RKO (cell line): ENCODE measurements around the gene EPB41L3.
A peak's percentile ranks its signal among the peaks of the same experiment; 100 is the strongest.
"Not testable (repeated sequence)": the region's sequence is repeated elsewhere in the genome, so short reads cannot be mapped to it uniquely, and the experiment has no call there.

Experiments
- DNase-seq: peaks from one replicate; pipeline ENCODE4 v3.0.0-alpha.2; 2016; ENCODE audit warnings: low spot score

EPB41L3 gene

GRCh38 chr18:5496305-5496704 lies 47.5 kb downstream of the EPB41L3 start:
- DNase-seq = no peak

GRCh38 chr18:5490753-5491480 lies 52.9 kb downstream of the EPB41L3 start:
- no peak for DNase-seq

GRCh38 chr18:5488844-5489243 lies 55.0 kb downstream of the EPB41L3 start:
- no peak for DNase-seq

GRCh38 chr18:5488044-5488443 lies 55.8 kb downstream of the EPB41L3 start:
- not testable (repeated sequence) for DNase-seq

- no peak for DNase-seq
Measured at GRCh38 chr18:5484526-5484925, 59.3 kb downstream of the EPB41L3 start.

GRCh38 chr18:5481621-5482020 lies 62.2 kb downstream of the EPB41L3 start:
- no peak for DNase-seq

- no peak for DNase-seq
Measured at GRCh38 chr18:5478261-5478660, 65.5 kb downstream of the EPB41L3 start.

GRCh38 chr18:5476961-5477800 lies 66.6 kb downstream of the EPB41L3 start:
- DNase-seq = no peak

GRCh38 chr18:5475267-5475666 lies 68.5 kb downstream of the EPB41L3 start:
- no peak for DNase-seq

- DNase-seq = no peak
Measured at GRCh38 chr18:5469340-5469739, 74.5 kb downstream of the EPB41L3 start.

- no peak for DNase-seq
Measured at GRCh38 chr18:5468394-5468793, 75.4 kb downstream of the EPB41L3 start.

- DNase-seq = no peak
Measured at GRCh38 chr18:5467671-5468070, 76.1 kb downstream of the EPB41L3 start.

GRCh38 chr18:5466256-5466655 lies 77.5 kb downstream of the EPB41L3 start:
- no peak for DNase-seq

GRCh38 chr18:5464251-5464650 lies 79.5 kb downstream of the EPB41L3 start:
- no peak for DNase-seq

- DNase-seq = no peak
Measured at GRCh38 chr18:5463831-5464230, 80.0 kb downstream of the EPB41L3 start.

GRCh38 chr18:5463390-5463789 lies 80.4 kb downstream of the EPB41L3 start:
- DNase-seq = no peak

GRCh38 chr18:5462227-5462626 lies 81.6 kb downstream of the EPB41L3 start:
- no peak for DNase-seq

- DNase-seq = no peak
Measured at GRCh38 chr18:5461041-5461440, 82.8 kb downstream of the EPB41L3 start.

GRCh38 chr18:5457462-5457957 lies 86.3 kb downstream of the EPB41L3 start:
- no peak for DNase-seq

- DNase-seq = peak; percentile 32
Measured at GRCh38 chr18:5456577-5457461, 87.0 kb downstream of the EPB41L3 start.

GRCh38 chr18:5455674-5456073 lies 88.1 kb downstream of the EPB41L3 start:
- no peak for DNase-seq

GRCh38 chr18:5452943-5453443 lies 90.8 kb downstream of the EPB41L3 start:
- no peak for DNase-seq
